ENCODE measurements around the gene AQP1.

- TF ChIP-seq, protein P1, sequence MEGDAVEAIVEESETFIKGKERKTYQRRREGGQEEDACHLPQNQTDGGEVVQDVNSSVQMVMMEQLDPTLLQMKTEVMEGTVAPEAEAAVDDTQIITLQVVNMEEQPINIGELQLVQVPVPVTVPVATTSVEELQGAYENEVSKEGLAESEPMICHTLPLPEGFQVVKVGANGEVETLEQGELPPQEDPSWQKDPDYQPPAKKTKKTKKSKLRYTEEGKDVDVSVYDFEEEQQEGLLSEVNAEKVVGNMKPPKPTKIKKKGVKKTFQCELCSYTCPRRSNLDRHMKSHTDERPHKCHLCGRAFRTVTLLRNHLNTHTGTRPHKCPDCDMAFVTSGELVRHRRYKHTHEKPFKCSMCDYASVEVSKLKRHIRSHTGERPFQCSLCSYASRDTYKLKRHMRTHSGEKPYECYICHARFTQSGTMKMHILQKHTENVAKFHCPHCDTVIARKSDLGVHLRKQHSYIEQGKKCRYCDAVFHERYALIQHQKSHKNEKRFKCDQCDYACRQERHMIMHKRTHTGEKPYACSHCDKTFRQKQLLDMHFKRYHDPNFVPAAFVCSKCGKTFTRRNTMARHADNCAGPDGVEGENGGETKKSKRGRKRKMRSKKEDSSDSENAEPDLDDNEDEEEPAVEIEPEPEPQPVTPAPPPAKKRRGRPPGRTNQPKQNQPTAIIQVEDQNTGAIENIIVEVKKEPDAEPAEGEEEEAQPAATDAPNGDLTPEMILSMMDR (conservative IDR thresholded peaks at IDR 0.05; ENCODE audit: low read depth, low read length), result peak; percentile 94
- no peak for TF ChIP-seq EZH2 (IDR thresholded peaks at IDR 0.05; ENCODE audit: borderline replicate concordance, low read depth, low read length, poor library complexity, severe bottlenecking)
Measured at GRCh38 chr7:30938435-30939316, 27.0 kb downstream of the AQP1 start.
